Erythroblast (primary cell): Measurements from ENCODE around the gene DHRS3.

Experiments
- GATA1 ChIP-seq: IDR thresholded peaks from 2 replicates; pipeline ENCODE4 v1.6.1; 2011; ENCODE audit warnings: low read depth, mild to moderate bottlenecking, control low read depth, low read length, moderate library complexity
- POLR2A ChIP-seq: IDR thresholded peaks from 2 replicates; pipeline ENCODE4 v1.6.1; 2011; ENCODE audit warnings: mild to moderate bottlenecking, low read length

DNA sequence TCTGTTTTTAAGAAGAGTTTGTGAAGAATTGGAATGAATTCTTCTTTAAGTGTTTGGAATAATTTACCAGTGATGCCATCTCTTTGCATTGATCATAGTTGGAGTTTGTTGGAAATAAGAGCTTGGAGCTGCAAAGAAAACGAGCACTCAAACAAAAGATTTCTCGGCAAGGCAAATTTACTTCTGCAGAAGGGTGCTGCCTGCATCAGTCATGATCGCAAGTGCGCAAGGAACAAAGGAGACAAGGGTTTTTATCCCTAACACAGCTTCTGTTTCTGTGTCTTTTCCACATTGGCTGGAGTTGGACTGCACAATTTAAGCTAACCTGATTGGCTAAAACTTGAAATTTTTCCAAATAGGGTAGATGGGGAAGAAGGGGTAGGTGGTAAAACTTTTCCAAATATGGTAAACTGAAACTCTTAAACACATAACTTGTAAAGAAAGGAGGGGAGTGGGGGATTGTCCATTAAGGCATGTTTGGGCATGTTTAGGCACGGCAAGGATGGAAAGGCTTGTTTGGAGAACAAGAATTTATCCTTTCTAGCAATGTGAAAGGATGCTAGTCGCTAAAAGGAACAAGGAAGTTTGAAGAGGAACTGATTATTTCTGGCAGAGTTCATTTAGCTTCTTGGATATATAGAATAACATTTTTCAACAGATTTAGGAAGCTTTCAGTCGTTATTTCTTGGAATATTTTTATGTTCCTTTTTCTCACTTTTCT lies 22.4 kb upstream of the DHRS3 start:
- TF ChIP-seq POLR2A (no peak), GATA1 (no peak)
